ENCODE results near the gene PRKCA.

DNA sequence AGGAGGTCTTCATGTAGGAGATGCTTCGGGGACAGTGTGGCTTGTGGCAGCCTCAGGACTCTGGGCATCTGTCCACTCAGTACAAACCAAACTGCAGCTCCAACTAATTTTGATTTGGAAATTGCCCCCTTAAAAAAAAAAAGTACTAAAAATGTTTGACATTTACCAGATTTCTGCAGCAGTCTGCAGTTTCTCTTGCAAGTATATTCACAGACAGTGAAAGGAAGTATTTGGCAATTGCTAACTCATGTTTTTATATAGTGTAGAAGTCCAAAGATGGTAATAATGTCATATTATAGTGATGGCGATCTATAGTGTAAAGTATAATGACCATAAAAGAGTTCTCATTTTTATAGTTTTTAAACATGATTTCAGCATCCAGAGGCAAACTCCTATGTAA, 218.6 kb downstream of the PRKCA start:
- no peak for TF ChIP-seq POLR2AphosphoS5 (IDR thresholded peaks at IDR 0.05; ENCODE audit: low read depth, low read length)
- TF ChIP-seq, protein P1, sequence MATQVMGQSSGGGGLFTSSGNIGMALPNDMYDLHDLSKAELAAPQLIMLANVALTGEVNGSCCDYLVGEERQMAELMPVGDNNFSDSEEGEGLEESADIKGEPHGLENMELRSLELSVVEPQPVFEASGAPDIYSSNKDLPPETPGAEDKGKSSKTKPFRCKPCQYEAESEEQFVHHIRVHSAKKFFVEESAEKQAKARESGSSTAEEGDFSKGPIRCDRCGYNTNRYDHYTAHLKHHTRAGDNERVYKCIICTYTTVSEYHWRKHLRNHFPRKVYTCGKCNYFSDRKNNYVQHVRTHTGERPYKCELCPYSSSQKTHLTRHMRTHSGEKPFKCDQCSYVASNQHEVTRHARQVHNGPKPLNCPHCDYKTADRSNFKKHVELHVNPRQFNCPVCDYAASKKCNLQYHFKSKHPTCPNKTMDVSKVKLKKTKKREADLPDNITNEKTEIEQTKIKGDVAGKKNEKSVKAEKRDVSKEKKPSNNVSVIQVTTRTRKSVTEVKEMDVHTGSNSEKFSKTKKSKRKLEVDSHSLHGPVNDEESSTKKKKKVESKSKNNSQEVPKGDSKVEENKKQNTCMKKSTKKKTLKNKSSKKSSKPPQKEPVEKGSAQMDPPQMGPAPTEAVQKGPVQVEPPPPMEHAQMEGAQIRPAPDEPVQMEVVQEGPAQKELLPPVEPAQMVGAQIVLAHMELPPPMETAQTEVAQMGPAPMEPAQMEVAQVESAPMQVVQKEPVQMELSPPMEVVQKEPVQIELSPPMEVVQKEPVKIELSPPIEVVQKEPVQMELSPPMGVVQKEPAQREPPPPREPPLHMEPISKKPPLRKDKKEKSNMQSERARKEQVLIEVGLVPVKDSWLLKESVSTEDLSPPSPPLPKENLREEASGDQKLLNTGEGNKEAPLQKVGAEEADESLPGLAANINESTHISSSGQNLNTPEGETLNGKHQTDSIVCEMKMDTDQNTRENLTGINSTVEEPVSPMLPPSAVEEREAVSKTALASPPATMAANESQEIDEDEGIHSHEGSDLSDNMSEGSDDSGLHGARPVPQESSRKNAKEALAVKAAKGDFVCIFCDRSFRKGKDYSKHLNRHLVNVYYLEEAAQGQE (IDR thresholded peaks at IDR 0.05; ENCODE audit: insufficient read depth in 1 of 2, low read depth in 2 of 2, low read length in 2 of 2): no peak
